Activated naive CD4-positive, alpha-beta T cell treated with Interleukin-2 at 50 U/mL for 16 hours (primary cell): ENCODE data around the gene FOXD2.
A peak's percentile ranks its signal among the peaks of the same experiment; 100 is the strongest.

ENCODE experiments used
- DNase-seq: peaks from one replicate; pipeline ENCODE4 v3.0.0-alpha.2; 2020

Gene FOXD2

GRCh38 chr1:47417170-47418044 lies 20.4 kb upstream of the FOXD2 start:
- DNase-seq, result no peak

GRCh38 chr1:47418122-47418521 lies 19.7 kb upstream of the FOXD2 start:
- DNase-seq, result no peak

- DNase-seq, result no peak
Observed at GRCh38 chr1:47418681-47419325, 19.0 kb upstream of the FOXD2 start.

- DNase-seq, result no peak
Observed at GRCh38 chr1:47420547-47420946, 17.3 kb upstream of the FOXD2 start.

GRCh38 chr1:47423872-47424271 lies 14.0 kb upstream of the FOXD2 start:
- DNase-seq, result no peak

- DNase-seq, result no peak
Observed at GRCh38 chr1:47424336-47424982, 13.4 kb upstream of the FOXD2 start.

- no peak for DNase-seq
Observed at GRCh38 chr1:47431534-47431933, 6.3 kb upstream of the FOXD2 start.

- peak; percentile 62 for DNase-seq
Observed at GRCh38 chr1:47432071-47433036, 5.5 kb upstream of the FOXD2 start.

GRCh38 chr1:47433037-47433421 lies 4.8 kb upstream of the FOXD2 start:
- DNase-seq, result no peak

- DNase-seq, result no peak
Observed at GRCh38 chr1:47433477-47434050, 4.3 kb upstream of the FOXD2 start.

- DNase-seq, result no peak
Observed at GRCh38 chr1:47434051-47434842, 3.6 kb upstream of the FOXD2 start.

- DNase-seq, result no peak
Observed at GRCh38 chr1:47435506-47436303, 2.1 kb upstream of the FOXD2 start.

GRCh38 chr1:47436304-47436978 lies 1.4 kb upstream of the FOXD2 start:
- peak; percentile 86 for DNase-seq

- no peak for DNase-seq
Observed at GRCh38 chr1:47436979-47437446, 831 bp upstream of the FOXD2 start.

GRCh38 chr1:47438165-47439016 lies 547 bp downstream of the FOXD2 start:
- DNase-seq, result peak; percentile 42

GRCh38 chr1:47439017-47439818 lies 1.4 kb downstream of the FOXD2 start:
- no peak for DNase-seq

GRCh38 chr1:47439819-47440598 lies 2.2 kb downstream of the FOXD2 start:
- no peak for DNase-seq
